ENCODE data around the gene LRRC72.
"Not testable (repeated sequence)": the region's sequence is repeated elsewhere in the genome, so short reads cannot be mapped to it uniquely, and the experiment has no call there.

LRRC72 gene

DNA sequence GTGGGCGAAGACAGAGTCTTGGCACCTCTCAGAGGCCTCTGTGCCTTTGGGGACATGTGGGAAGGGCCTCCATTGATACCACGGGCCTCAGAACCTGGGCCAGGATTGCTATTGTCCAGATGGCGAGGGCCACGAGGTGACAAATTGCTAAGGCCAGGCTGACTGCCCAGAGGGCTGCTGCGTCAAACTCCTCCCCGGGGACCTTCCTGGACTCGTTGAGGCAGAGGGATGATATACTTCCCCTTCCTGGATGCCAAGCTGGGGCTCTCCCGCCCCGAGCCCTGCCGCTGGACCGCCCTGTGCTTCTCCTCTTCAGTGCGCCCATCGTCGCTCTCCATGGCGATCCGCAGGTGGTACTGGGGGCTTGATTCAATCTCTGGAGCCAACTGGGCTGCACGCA is 58.9 kb downstream of the LRRC72 start:
- DNase-seq, result no peak

DNA sequence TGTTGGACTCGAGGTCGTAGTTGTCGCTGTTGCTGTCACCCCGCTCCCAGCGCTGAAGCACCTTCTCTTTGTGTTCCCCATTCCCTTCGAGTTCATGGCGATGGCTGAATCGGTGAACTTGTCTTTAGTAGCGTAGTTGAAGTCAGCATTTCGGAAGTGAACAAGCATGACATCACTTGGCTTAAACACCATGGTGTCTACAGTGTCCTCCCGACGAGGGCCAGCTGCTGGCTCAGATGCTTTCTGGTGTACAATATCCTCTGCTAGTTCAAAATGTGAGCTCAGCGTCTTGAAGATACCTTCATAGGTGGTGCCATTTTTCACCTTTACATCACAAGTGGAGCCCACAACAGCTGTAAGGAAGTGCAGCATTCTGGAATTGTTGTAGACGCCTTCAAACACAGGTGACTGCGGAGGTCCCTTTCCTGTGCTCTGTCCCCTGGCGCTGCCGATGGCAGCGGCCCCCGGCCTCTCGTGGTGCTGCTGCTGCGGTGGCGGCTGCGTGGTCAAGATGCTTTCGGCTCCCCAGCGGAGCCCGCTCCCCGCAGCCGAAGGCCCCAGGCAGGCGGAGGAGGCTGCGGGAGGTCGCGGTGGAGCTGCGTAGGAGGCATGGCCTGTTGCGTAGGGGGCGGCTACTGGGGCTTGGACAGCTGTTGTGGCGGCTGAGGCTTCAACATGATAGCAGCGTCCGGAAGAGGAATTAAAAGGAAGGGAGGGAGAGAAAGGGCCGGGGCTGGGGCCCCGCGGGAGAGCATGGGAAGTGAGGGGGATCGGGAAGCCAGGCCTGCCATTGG is 59.7 kb downstream of the LRRC72 start:
- DNase-seq, result no peak

DNA sequence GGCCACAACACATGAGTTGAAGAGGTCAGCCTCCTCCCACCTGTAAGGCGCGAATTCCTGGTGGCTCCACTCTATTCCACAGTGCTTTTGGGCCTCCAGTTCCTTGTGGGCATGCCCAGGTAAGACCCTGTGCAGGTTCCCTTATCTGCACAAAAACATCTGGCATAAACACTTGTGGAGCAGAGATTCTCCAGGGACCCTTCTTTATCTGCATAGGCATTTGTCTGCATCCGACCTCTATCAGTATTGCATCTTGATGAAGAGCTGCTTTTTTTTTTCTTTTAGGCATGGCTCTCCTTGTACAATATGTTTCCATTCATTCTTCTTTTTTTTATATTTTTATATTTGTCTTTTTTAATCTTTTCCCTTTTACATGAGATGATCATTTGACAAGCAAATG is 60.5 kb downstream of the LRRC72 start:
- DNase-seq, result no peak

DNA sequence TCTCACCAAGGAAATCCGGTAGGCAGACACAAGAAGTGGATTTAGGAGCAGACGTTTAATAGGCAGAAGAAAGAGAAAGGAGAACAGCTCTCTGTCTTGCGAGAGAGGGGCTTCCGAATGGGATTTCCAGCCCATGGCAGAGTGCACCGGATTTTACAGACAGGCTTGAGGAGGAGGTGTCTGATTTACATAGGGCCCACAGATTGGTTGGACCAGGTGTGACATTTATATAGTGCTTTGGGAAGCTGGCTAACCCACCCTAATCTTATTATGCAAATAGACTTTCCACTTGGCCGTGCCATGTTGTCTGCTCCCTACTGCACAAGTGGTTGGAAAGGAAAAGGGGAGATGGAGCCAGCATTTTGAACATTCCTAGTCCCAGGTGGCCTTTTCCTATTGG is 61.2 kb downstream of the LRRC72 start:
- DNase-seq, result peak; percentile 70

DNA sequence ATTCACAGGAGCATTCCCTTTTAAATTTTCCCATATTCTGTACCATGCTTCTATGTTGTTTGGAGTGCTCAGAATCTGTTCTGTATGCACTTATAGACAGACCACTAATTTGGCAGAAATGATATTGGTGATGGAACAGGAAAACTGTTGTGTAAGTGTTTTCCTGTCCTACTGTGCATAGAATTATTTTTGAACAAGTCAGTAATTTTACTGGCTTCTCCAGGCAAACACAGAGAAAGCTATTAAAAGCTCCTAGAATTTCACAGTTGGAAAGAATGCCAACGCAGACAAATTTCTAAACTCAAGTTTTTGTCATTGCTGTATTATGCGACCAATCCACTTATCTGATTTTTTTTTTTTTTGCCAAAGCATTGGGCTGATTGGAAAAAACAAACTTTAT is 63.3 kb downstream of the LRRC72 start:
- DNase-seq, result no peak

DNA sequence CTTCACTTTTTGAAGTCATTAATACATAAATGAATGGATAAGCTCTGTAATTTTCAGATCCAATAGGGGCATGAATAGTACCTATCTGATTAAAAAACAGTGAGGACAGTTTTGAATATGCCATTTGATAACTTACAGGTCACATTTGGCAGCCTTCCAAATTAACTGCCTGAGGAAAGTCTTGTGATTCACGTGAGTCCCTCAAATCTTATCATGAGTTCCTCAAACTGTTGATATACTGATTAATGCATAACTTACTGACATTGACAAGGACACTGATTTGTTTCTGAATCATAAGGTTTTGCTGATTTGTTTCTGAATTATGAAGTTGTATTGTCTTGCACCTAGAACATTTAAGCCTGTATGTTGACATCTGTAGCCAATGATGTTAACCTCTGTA is 63.8 kb downstream of the LRRC72 start:
- DNase-seq, result no peak

DNA sequence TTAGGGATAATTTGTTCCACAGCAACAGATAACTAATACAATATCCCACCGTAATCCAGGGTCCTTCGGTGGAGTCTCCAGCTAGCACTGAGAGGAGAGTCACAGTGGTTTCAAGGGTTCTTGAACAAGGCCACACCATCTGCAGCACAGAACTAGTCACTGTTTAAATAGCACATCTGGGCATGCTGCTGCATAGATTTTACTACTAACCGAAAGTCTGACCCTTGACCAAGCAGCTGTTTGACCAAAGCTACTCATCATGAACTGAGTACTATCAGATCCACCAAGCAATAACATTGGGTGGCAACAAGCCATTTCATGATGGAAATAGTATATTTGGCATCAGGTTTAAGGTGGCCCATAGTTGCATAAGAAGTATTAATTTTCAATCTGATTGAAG is 65.8 kb downstream of the LRRC72 start:
- no peak for DNase-seq

DNA sequence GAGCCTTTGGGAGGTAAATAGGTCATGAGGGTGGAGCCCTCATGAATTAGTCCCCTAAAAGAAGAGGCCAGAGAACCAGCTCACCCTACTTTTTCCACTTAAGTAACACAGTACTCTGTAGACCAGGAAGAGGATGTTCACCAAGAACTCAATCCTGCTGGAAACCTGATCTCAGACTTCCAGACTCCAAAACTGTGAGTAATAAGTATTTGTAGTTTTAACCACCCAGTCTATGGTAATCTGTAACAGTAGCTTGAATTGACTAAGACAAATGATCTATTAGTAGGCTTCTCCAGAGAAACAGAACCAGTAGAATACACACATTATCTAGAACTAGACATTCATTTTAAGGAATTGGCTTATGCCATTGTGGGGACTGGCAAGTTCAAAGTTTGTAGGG is 67.4 kb downstream of the LRRC72 start:
- DNase-seq, result no peak

DNA sequence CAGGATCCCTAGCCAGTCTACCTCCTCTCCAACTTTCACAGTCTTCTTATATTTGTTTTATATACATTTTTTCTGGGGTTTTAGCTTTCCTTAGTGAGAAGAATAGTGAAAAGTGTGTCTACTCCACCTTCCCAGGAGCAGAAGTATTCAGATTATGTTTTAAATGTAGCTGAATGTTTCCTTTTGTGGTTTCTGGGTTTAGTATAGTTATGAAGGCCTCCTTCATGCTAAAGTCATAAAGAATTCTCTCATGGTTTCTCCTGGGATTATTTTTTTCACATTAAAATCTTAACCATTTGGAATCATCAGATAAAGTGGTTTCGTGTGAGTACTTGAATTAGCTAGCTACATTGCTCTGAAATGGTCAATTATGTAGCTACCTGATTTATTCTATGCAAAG is 68.1 kb downstream of the LRRC72 start:
- DNase-seq, result no peak

DNA sequence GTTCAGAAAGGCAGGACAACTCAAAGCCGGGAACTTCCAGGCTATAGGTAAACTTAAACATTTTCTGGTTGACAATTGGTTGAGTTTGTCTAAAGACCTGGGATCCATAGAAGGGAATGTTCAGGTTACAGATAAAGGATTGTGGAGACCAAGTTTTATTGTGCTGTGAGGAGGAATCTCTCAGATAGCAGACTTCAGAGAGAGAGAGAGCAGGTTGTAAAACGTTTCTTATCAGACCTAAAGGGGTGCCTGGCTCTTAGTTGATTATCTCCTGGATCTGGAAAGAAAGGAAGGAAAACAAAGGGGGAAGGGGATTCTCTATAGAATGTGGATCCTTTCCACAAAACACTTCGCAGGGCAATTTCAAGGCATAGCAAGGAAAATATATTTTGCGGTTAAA is 69.0 kb downstream of the LRRC72 start:
- DNase-seq, result not testable (repeated sequence)

DNA sequence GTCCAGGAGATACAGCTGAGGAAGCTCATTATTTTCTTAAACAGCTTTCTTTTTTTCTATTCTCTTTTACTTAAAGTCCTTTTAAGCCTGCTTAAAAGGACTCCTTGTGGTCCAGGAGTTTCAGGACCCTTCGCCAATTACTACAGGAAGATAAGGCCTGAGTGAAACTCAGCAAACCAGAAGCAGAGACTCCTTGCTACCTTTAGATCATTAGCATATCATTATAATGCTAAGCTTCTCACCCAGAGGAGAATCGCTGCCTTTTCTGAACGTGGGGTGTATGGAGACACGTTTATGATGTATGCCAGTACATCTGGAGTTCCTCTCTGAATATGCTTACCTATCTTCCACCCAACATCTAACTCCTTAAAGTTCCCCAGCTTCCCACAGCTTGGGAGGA is 71.4 kb downstream of the LRRC72 start:
- DNase-seq, result no peak

DNA sequence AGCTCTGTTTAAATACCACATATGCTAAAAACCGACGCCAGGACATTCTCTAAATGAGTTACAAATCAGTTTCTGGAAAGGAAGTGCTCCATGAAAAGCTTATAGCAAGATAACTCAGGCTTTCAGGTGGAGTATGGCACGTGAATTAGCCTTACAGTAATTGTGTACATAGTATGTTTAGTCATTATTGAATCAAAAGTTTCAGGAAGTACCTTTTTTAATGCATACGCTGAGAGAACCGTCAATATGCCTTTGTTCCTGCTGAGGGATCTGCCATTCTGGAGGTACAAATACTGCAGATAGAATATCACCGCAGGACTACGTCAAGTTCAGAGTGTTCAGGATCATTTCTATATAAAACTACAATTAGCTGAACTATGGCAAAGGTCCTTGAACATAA is 73.2 kb downstream of the LRRC72 start:
- no peak for DNase-seq

DNA sequence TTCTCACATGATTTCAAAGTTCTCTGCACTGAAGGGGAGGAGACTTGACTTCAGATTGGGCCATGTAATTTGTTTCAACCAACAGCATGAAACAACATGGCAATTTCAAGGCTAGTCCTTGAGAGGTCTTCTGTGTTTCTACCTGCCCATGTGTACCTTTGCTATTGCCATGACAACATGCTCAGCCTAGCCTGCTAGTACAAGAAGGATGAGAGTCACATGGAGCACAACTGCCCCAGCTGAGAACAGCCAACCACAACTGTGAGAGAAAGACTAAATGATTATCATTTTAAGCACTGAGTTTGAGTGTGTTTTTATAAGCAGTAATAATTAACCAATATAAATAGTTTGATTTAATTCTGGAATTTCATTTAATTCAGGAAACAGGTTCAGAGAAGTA is 77.0 kb downstream of the LRRC72 start:
- no peak for DNase-seq

DNA sequence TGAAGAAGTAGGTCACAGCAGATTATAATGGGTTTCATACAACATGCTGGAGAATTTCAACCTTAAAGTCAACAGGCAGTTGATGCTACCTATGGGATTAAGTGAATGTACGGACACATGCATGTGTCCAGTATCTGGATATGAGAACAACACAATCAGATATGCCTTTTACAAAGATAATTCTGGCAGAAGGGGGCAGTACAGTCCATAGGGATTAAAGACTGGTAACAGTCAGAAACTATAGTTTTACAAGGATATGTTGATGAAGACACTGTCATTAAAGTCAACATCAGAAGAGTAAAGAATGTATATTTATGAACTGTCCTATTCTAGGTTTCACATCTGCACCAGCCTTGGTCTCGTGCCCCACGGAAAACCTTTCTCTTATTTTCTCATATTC is 77.4 kb downstream of the LRRC72 start:
- DNase-seq, result no peak

DNA sequence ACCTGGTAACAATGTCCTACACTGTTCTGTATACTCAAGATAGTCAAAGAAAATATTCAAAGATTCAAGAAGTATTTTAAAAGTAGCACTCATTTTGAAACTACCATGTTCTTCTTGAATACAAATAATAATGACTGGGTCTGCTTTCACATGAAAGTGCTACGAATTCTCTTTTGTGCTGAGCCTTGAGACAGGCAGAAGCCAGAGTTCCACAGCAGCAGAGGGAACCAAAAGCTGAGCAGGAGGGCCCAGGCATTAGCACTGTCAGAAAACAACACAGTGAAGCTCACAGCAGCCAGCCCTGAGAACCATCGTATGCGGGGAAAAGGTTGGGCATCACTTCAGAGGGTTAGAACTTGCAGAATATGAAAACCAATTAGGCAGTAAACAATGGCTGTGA is 80.1 kb downstream of the LRRC72 start:
- no peak for DNase-seq

DNA sequence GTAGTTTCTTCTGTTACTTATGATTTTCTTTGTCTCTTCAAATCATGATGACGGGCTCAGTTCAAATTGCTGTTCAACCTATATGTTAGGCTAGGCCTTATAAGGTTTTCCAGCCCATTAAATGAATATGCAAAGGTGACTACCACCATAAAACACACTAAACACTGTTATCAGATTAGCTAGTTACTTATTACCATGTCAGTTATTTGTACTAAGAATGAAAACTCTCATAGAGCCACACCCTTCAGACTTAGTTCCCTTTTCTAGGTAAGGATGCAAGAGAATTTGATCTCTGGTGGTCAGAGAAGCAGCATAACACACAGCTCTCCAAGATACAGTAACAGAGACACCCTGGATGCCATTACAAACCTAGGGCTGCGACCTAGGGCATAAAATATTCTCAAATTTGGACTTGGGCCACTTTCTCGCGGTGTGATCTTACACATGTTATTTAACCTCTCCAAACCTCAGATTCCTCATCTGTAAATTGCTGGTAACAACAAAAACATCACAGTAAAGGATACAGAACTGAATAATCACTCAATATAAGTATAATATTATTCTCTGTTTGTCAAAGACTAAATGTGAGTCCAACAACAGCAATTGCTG is 83.3 kb downstream of the LRRC72 start:
- no peak for DNase-seq

DNA sequence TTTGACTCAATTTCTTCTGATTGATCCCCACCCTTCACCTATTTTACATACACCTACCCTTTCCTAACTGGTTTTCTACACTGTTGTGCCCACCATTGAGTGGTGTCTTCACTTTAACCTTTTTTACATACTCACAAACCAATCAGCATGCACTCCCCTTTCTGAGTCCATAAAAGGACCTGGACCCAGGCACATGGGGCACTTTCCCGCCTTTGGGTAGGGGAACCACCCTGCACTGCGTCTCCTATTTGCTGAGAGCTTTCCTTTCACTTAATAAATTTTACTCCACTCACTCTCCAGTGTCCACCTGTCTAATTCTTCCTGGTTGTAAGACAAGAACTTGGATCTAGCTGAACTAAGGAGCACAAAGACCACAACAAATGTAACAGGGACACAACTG is 85.1 kb downstream of the LRRC72 start:
- no peak for DNase-seq

DNA sequence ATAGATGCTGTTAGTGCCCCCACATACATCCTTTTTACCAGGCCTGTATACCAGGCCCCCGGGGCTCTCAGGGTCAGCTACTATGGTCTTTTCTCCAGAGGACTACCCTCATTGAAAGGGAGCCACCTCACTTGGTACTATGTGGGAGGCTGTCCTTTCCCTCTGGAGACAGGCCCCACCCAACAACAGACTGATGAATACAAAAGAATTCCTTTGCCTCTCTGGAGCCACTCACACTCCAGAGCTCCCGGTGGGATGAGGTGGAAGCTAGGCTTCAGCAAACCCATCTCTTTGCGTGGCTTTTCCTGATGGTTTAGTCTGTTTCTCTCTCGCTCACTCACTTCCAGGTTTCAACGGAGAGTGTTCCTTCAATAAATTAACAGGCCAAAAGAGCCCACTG is 88.6 kb downstream of the LRRC72 start:
- no peak for DNase-seq

DNA sequence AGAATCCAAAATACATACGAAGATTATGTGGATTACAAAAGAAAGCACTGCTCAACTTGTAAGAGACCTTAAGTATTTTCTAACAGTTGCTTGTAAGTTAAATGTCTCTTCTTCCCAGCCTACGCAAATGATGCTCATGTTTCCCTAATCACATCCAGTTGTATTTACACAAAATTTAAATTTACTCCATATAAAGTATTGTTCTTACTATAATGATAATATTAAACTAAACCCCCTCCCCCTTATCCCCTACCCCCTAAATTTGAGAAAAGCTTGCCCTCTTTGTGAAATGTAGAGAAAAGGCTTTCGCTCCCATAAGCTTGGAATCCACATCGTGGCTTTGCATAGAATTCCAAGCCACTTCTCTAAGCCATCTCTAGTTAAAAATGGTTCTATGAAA is 89.5 kb downstream of the LRRC72 start:
- no peak for DNase-seq

DNA sequence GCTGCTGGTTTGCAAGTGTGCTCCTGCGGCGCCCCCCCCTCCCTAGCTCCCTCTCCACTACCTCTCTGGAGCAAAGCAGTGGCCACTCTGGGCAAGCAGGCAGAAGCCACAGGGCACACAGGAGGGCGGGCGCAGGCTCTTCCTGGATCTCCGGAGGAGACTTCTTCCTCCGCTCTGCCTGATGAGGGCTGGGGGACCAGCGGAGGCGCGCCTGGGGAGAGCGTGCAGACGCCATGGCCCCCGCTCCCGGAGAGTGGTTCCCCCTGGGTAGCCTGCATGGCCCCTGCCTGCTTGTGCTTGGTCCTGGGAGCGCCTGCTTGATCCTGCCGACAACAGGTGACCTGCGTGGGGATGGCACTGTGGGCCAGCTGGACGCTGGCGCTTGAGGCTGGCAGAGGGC is 89.9 kb downstream of the LRRC72 start:
- no peak for DNase-seq

DNA sequence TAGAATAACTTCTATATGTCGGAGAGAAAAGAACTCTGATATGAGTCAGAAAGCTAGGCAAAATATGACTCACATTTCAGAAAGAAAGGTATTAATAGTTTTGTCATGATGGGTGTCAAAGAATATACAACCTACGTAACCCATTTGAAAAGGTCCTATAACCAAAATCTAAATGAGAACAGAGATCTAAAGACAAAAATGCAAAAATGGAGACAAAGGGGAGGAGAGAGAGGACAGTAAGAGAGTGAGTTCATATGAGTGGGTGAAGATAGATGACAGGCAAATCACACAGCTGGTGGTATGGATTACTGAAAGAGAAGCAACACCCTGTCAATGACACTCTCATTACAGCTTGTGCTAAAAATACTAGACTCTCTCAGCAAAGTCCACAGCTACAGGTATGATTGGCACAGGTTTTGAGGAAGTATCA is 93.4 kb downstream of the LRRC72 start:
- no peak for DNase-seq

DNA sequence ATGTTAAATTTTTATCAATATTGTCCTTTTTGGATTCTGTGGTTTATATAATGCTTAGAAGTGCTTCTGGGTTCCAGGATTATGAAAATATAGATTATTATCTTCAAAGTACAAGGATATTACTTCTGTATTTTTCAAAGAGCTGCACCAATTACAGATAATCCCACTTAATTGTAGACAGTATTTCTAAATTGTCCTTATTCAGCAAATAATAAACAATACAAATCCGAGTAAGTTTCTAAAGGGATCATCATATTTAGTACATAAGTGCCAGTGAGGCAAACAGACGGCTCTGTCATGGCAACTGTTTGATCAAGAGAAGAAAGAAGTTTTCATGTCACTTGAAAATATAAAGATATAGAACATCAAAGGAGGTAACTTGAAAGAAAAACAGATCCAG is 99.8 kb downstream of the LRRC72 start:
- DNase-seq, result no peak

DNA sequence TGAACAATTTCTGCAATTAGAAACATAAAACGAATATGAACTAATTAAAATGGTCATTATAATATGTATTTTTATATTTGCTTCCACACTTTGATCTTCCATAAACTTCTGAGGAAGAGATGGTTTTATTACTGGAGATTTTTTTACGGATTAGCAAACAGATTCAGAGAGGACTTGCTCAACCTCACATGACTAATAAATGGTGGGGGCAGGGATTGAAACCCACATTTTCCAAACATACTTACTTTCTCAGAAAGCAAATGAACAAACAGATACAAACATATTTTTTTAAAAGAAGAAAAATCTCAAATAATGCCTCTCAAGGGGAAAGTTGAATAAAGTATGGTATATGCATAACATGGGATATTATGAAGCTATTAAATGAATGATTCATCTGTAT is 100.6 kb downstream of the LRRC72 start:
- no peak for DNase-seq

DNA sequence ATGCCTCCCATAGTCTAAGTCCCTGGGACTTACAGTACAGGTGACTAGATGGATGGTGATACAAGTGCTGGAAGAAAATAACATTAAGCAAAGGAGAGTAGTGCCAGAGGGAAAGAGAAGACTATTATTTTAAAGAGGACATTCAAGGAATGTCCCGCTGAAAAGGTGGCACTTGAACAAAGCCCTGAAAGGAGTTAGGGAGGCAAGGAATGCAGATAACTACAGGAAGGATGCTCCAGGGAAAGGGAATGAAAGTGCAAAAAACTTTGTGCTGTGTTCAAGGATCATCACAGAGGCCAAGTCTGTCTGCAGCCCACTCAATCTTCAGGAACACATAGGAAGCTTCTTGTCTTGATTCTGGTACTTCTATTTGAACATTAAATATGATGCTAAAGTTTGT is 104.0 kb downstream of the LRRC72 start:
- no peak for DNase-seq
